GM19238 (cell line): Measurements from ENCODE around the gene TEX11.
"Not testable (repeated sequence)": the region's sequence is repeated elsewhere in the genome, so short reads cannot be mapped to it uniquely, and the experiment has no call there.

Experiments used
- DNase-seq: peaks from one replicate; pipeline ENCODE4 v3.0.0; 2011; ENCODE audit warnings: low spot score; ENCODE audit not compliant: insufficient read length

TEX11 gene

DNA sequence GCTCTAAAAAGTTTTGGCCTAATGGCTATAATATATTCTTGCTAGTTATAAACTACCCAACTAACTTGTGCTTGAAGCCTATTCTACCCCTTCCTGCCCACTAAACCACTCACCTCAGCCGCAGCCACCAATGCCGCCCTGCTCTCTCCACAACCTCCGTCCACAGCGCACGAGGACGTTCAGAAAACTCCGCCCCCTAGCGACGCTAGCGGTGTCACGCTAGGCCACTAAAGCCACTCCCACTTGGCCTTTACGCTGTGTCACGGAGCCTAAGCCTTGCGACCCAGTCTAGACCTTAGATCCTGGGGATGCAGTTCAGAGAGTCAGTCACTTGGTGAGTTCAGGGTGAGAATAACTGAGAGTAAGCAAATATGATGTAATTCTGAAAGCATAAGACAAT lies at the start of gene TEX11:
Gene TEX11 (minus strand): TSS at position 171 of the 400 bp plus-strand sequence. CDS start 922 bp downstream, outside the sequence.
- no peak for DNase-seq

DNA sequence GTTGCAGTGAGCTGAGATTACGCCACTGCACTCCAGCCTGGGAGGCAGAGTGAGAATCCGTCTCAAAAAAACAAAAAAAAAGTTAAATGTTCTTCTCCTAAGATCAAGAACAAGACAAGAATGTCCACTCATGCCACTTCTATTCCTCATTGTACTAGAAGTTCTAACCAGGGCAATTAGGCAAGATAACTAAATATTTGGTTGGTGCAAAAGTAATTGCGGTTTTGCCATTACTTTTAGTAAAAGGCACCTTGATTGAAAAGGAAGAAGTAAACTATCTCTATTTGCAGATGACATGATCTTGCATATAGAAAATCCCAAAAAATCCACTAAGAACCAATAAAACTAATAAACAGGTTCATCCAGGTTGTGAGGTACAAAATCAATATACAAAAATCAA lies 46.4 kb upstream of the TEX11 start:
- no peak for DNase-seq

DNA sequence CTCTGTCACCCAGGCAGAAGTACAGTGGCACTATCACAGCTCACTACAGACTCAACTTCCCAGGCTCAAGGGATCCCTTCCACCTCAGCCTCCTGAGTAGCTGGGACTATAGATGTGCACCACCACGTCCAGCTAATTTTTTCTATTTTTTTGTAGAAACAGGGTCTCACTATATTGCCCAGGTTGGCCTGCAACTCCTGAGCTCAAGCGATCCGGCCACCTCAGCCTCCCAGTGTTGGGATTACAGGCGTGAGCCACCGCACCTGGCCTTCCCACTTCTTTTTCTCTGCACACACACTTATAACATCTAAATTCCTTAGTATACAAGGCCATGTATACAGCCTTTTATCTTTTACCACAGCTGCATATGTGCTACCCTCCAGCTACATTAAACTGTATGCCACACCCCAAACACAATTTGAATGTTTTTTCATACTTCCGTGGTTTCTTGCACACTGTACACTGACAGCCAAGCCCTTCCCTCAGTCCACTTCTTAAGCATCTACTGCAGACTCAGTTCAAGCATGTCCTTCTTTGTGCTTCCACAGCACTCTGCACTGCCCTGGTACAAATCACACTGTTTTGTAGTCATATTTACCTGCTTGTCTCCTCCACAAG lies 15.9 kb upstream of the TEX11 start:
- DNase-seq = no peak

DNA sequence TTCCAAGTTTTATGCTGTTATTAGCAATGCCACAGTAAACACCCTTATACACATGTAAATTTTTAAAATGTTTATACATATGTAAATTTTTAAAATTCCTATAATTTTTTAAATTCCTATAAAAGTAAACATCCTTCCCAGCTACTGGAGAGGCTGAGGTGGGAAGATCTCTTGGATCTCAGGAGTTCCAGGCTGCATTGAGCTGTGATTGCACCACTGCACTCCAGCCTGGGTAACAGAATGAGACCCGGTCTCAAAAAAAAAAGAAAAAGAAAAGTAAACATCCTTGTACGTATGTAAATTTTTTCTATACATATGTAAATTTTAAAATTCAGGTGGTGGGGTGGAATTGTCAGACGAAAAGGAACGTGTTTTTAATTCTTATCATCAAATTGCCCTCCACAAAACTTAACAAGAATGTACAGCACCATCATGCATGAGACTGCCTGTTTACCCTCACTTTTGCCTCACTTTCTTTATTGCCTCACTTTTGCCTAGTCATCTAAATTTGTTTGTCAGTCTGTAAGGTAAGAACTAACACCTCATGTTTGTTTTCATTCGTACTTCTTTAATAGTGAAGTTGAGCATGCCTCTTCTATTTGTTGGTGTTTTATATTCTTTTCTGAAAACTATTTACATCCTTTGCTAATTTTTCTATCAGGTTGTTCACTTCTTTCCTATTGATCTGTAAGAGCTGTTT lies 14.4 kb upstream of the TEX11 start:
- DNase-seq = no peak

DNA sequence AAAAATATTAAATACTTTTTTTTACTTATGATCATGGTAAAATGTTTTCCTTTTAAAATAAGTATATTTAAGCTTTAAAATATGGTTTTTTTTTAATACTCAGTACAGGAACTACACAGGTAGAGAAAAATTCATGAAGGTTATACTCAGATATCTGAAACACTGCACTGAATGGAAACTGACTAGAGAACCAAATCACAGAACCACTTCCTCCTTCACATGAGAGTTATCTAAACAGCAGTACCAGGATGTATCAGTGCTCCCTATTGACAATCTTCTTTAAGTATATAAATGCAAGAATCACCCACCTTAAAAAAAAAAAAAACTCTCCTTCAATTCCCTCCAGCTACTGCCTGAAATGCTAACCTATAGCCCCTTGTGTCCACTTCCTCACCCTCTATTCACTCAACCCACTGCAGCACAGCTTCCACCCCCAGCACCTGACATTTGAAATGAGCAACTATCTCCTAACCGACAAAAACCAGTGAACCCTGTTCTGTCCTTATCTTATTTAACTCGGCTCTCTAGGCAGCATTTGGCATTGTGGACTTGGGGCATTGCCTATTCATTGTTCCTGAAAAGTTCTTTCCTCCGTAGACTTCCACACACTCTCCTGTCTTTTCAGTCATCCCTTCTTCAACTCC lies 13.3 kb upstream of the TEX11 start:
- no peak for DNase-seq

DNA sequence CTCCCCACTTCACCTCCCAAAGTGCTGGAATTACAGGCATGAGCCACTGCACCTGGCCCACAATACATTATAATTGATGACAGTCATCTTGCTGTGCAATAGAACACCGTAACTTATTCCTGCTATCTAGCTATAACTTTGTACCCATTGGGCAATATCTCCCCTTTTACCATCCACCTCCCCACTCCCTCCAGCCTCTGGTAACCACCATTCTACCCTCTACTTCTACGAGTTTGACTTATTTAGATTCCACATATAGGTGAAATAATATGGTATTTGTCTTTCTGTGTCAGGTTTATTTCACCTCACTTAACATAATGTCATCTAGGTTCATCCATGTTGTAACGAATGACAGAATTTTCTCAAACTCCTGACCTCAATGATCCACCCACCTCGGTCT lies 8.2 kb upstream of the TEX11 start:
- no peak for DNase-seq

DNA sequence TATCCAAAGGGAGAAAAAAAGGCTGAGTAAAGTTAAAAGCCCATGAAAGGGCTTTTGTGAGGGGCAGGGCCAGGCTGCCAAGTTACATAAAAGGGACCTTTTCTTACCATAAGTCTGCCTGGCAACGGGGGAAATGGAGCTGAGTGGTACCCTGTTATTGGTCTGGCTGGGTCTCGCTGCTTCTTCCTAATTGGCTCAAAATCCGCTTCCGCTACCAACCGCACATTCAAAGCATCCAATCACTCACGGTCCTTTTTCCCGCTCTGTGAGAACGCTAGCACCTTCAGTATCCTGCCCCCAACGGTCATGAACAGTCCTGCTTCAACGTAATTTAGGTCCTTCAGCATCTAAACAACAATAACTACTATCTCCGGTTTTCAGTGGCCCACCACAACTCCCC lies 611 bp downstream of the TEX11 start:
- DNase-seq = no peak

DNA sequence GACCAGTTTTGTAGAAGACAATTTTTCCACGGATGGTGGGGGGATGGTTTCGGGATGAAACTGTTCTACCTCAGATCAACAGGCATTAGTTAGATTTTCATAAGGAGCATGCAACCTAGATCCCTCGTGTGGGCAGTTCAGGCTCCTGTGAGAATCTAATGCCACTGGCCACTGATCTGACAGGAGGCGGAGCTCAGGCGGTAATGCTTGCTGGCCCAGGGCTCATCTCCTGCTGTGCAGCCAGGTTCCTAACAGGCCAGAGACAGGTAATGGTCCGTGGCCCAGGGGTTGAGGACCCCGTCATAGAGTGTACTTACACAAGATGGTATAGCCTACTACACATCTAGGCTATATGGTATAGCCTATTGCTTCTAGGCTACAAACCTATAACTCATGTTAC lies 7.0 kb downstream of the TEX11 start:
- no peak for DNase-seq

DNA sequence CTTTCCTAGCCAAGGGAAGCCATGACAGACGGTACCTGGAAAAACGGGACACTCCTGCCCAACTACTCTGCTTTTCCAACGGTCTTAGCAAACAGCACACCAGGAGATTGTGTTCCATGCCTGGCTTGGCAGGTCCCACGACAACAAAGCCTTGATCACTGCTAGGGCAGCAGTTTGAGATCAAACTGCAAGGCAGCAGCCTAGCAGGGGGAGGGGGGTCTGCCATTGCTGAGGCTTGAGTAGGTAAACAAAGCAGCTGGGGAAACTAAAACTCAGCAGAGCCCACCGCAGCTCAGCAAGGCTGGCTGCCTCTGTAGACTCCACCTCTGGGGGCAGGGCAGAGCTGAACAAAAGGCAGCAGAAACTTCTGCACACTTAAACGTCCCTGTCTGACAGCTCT lies 18.1 kb downstream of the TEX11 start:
- DNase-seq = not testable (repeated sequence)

DNA sequence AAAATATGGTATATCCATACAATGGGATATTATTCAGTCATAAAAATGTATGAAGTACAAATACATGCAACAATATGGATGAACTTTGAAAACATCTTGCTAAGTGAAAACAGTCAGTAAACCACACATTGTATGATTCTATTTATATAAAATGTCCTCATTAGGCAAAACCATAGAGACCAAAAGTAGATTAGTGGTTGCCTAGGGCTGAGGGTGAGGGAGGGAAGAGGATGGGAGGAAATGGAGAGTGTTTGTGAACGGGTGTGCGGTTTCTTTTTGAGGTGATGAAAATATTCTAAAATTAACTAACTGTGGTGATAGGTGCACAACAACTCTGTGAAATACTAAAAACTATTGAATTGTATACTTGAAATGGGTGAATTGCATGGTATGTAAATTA lies 29.6 kb downstream of the TEX11 start:
- DNase-seq = no peak

DNA sequence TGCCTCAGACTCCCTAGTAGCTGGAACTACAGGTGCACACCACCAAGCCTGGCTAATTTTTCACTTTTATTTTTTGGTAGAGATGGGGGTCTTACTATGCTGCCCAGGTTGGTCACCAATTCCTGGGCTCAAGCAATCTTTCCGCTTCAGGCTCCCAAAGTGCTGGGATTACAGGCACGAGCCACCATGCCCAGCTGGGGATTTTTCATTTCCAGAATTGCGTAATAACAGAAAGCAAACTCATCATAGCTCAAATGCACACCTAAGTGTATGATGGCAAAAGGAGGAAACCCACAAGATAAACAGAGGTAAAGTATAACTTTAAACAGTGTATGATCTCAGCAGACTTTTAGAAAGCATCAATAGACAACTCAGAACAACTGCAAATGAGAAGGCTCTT lies 56.2 kb downstream of the TEX11 start:
- DNase-seq = no peak

DNA sequence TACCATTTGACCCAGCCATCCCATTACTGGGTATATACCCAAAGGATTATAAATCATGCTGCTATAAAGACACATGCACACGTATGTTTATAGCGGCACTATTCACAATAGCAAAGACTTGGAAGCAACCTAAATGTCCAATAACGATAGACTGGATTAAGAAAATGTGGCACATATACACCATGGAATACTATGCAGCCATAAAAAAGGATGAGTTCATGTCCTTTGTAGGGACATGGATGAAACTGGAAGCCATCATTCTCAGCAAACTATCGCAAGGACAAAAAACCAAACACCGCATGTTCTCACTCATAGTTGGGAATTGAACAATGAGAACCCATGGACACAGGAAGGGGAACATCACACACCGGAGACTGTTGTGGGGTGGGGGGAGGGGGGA lies 64.4 kb downstream of the TEX11 start:
- DNase-seq = not testable (repeated sequence)

DNA sequence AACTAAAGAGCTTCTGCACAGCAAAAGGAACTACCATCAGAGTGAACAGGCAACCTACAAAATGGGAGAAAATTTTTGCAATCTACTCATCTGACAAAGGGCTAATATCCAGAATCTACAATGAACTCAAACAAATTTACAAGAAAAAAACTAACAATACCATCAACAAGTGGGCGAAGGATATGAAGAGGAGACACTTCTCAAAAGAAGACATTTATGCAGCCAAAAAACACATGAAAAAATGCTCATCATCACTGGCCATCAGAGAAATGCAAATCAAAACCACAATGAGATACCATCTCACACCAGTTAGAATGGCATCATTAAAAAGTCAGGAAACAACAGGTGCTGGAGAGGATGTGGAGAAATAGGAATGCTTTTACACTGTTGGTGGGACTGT lies 64.9 kb downstream of the TEX11 start:
- not testable (repeated sequence) for DNase-seq

DNA sequence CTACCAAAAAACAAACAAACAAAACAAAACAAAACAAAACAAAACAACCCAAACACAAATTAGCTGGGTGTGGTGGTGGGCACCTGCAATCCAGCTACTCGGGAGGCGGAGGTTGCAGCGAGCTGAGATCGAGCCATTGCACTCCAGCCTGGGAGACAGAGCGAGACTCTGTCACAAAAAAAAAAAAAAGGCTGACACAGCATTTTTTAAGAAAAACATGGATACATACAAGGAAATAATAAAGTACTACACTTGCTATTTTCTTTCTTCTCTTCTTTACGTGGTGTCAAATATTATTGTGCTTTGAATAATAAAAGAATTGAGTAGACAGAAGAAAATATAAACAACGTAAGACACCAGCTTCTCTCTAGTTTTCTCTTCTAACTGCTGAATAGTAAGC lies 73.9 kb downstream of the TEX11 start:
- DNase-seq = no peak

DNA sequence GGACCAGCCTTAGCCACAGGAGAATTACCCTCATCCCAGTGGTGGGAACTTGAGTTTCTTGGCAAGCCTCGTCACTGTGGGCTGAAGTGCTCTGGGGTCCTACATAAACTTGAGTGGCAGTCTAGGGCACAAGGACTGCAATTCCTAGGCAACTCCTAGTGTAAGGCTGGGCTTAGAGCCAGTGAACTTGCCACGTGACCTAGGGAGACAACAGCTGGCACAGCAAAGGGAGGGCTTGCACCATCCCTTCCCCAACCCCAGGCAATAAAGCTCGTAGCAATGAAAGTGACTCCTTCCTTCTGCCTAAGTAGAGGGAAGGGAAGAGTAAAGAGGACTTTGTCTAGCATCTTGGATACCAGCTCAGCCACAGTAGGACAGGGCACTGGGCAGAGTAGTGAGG lies 81.8 kb downstream of the TEX11 start:
- no peak for DNase-seq

DNA sequence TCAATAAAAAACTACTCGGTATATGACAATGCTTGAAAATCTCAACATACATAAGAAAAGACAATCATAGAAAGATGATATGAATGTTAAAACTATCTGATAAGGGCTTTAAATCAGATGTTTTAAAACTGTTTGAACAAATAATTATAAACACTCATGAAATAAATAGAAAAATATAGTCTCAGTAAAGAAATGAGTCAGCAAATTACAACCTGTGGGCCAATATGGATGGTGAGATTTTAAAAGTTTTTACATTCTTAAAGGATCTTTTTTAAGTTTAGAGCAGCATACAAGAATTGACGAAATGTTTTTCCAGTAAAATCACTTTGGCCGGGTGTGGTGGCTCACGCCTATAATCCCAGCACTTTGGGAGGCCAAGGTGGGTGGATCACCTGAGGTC lies 83.1 kb downstream of the TEX11 start:
- no peak for DNase-seq

DNA sequence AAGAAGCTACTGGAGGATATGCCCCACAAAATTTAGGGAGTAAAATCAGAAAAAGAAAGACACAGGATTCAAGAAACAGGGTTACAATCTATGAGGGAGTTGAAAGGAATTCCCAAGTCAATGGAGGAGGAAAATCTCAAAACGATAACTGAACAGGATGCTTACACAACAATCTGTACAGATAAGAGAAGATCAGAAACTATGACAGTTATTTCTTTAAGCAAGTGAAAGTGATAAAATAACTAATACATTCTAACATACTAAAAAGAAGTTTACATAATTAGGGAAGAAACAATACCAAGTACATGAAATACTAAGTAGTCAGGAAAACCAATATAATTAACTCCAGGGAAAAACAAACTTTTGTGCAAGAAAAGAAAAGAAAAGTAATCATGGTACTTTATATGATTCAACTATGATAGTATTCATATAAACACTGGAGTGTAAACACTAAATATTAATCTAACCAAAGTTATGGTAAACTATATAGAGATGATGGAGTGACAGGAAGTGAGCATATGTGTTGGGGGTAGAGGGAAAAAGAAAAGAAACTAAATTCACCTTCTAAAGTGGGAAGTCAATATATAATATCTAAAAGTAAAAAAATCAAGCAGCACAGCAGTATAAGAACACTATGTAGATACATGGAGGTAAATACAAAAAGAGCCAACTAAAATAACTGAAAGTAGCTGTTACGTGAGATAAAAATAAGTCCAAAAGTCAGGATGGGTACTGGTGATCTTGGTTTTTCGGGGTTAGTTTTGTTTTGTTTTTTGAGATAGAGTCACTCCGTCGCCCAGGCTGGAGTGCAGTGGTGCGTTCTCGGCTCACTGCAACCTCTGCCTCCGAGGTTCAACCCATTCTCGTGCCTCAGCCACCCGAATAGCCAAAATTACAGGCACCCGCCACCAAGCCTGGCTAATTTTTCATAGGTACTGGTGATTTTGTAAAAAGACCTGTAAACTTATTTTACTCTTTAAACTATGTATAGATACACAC lies 99.3 kb downstream of the TEX11 start:
- no peak for DNase-seq

DNA sequence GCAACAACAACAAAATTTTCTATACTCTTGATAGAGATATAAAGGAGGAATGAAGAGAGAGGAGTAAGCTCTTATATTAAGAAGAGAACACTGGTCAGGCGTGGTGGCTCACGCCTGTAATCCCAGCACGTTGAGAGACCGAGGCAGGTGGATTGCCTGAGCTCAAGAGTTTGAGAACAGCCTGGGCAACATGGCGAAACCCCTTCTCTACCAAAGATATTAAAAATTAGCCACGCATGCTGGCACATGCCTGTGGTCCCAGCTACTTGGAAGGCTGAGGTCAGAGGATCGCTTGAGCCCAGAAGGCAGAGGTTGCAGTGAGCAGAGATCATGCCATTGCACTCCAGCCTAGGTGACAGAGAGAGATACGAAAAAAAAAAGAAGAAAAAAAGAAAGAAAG lies 102.4 kb downstream of the TEX11 start:
- DNase-seq = no peak

DNA sequence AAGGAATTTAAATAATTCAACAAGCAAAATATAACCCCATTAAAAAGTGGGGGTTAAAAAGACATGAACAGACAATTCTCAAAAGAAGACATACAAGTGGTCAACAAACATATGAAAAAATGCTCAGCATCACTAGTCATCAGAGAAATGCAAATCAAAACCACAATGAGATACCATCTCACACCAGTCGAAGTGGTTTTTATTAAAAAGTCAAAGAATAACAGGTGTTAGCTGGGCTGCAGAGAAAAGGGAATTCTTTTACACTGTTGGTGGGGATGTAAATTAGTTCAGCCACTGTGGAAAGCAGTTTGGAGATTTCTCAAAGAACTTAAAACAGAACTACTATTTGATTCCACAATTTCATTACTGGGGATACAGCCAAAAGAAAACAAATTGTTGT lies 111.8 kb downstream of the TEX11 start:
- DNase-seq = not testable (repeated sequence)

DNA sequence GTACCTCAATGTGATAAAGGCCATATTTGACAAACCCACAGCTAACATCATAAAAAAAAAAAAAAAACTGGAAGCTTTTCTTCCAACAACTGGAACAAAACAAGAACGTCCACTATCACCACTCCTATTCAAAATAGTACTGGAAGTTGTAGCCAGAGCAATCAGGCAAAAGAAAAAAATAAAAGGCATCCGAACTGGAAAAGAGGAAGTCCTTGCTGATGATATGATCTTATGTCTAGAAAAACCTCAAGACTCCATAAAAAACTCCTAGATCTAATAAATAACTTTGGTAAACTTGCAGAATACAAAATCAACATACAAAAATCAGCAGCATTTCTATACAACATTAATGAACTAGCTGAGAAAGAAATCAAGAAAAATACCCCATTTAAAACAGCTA lies 134.3 kb downstream of the TEX11 start:
- no peak for DNase-seq

DNA sequence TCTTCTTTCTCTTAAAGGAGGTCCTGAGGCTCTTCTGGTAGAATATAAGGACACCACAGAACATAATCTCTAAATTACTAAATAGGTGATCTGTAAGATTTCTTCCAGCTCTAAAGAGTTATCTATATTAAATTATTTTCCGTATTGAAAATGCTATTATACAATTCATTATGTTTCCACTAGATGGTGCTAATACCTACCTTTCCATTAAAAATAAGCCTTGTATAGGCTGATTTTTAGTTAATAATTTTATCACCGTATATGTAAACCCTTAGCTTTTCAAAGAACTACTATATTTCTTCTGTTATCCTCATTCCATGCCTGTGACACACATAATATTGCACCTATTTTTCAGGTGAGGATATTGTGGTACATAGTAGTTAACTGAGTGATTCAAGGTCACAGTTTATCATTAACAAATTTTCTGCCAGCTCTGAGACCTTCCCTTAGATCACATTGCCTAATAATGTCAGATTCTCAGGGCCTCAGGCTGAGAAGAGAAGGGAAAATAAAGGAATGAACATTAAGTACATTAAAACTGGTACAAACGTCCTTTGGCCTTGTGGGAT lies 138.8 kb downstream of the TEX11 start:
- DNase-seq = no peak
